Adrenal gland (tissue), 12 donors: Measurements from ENCODE around the gene LDAH. TPM values are rescaled to one million over a fixed set of nuclear protein-coding genes. Genes with fewer than 3 reads are reported as not detected.

Experiments used
- DNase-seq, 7 donors: peaks; one replicate each; pipeline ENCODE4 v3.0.0-alpha.2; 2019 to 2020
- H3K27ac ChIP-seq, 5 donors: fragments of 200-600 bp; sonication (generic) in 4 of 5; 1 replicate in 3 of 5; 2 replicates in 2 of 5; pipeline versions ENCODE4 v1.5.1 to v1.8.0; 2016 to 2020; ENCODE audit warnings: mild to moderate bottlenecking in 1 of 5
- H3K27me3 ChIP-seq: fragments of 200-600 bp; 2 replicates; pipeline ENCODE4 v1.8.0; 2021
- H3K36me3 ChIP-seq, 2 donors: fragments of 200-600 bp; replicated peaks in 1 of 2; 1 replicate in 1 of 2; 2 replicates in 1 of 2; pipeline versions ENCODE4 v1.5.1 to v1.8.0; 2018 to 2022
- H3K4me1 ChIP-seq, 2 donors: fragments of 200-600 bp; replicated peaks in 1 of 2; 1 replicate in 1 of 2; 2 replicates in 1 of 2; pipeline versions ENCODE4 v1.5.1 to v1.8.0; 2018 to 2021
- H3K4me3 ChIP-seq, 4 donors: fragments of 200-600 bp; sonication (generic) in 3 of 4; one replicate each; pipeline ENCODE4 v1.5.1; 2016 to 2018
- H3K9me3 ChIP-seq, 3 donors: fragments of 200-600 bp; sonication (generic) in 1 of 3; replicated peaks in 1 of 3; 1 replicate in 2 of 3; 2 replicates in 1 of 3; pipeline versions ENCODE4 v1.5.1 to v1.8.0; 2016 to 2021
- CTCF ChIP-seq, 6 experiments: fragments of 450-650 bp in 4 of 6; fragments of 200-600 bp in 2 of 6; sonication (generic) in 1 of 6; IDR thresholded peaks; 1 replicate in 5 of 6; 2 replicates in 1 of 6; pipeline versions ENCODE4 v1.5.1 to v1.8.0; 2016 to 2021; ENCODE audit warnings: antibody characterized with exemption in 6 of 6, mild to moderate bottlenecking in 2 of 6, moderate library complexity in 1 of 6
- POLR2A ChIP-seq, 2 donors: fragments of 450-650 bp; IDR thresholded peaks; one replicate each; pipeline ENCODE4 v1.6.1; 2017; ENCODE audit warnings: antibody characterized with exemption in 2 of 2, mild to moderate bottlenecking in 2 of 2, moderate library complexity in 1 of 2
- WGBS, 4 donors: extraction: QIAGEN DNeasy Blood & Tissue Kit in 2 of 4; methylation state at CpG; one replicate each; pipeline versions ENCODE4 v1.1.5 to v1.1.7; 2013 to 2017; 5-methylcytosine and 5-hydroxymethylcytosine counted together
- intact Hi-C, 2 donors: fragments of 100-400 bp; cut with DNase I; formaldehyde crosslinking; loops; one replicate each; pipeline versions ENCODE4 v1.14.1 to v1.15.0; 2022 to 2023
- polyA plus RNA-seq, 3 donors: library from polyadenylated mRNA; stranded (reverse); fragments of 200-250 nt in 2 of 3; fragments of 350-450 nt in 1 of 3; fragmentation: Illumina TruSeq in 1 of 3; extraction: RNeasy Lipid Tissue Mini Kit (QIAGEN cat#74804) in 1 of 3; gene quantifications; one replicate each; pipeline ENCODE4 v1.2.3, GENCODE V29; 2013 to 2014
- total RNA-seq, 9 donors: library from RNA; depleted of rRNA in 4 of 9; stranded (reverse); fragments of >200 nt in 4 of 9; fragments of 120-200 nt in 1 of 9; fragmentation: NEBNext Ultra II Directional in 1 of 9; extraction: Animal tissue kit (Norgen Biotek cat#: 25700) in 1 of 9; gene quantifications; one replicate each; pipeline versions ENCODE4 v1.1.0 to v1.2.4, GENCODE V29; 2013 to 2023
- donor health status: healthy with polysubstance abuse.
- donor health status: Bipolar disorder and iron deficiency.
- donor health status: DM: yes; HTN: yes; CAD: no.
- donor health status: DM: no; HTN: no; CAD: no.
- donor health status: DM: no; HTN: no; CAD: no.
- donor health status: DM: yes; HTN: yes; CAD: no.

The LDAH gene
- total and polyA plus RNA-seq, 12 donors: 7.0 to 64.9 (median 31.5) TPM

GRCh38 chr2:20664431-20665242, 158.3 kb downstream of the LDAH start:
- TF ChIP-seq POLR2A (IDR thresholded peaks at IDR 0.05) (no peak), CTCF (IDR thresholded peaks at IDR 0.05) (no peak)
- Histone ChIP-seq H3K27me3 (peaks cover 61% of the 10 kb centered on the region), H3K4me3 (no peak overlapping the region), H3K4me1 (peaks cover 13 to 18% of the 10 kb centered on the region in 2 donors), H3K9me3 (no peaks in the 10 kb centered on the region), H3K36me3 (no peaks in the 10 kb centered on the region), H3K27ac (no peak overlapping the region)
- intact Hi-C loops: loop anchor here (5.0 kb wide), 2 partner anchors 298 to 453 kb away; no protein-coding TSS in a partner anchor
- WGBS, 4 donors: 48 to 64% (median 60%) methylated on average over 16 to 17 of the region's 17 CpGs
- peak in 1 of 7 donors; percentile 7 for DNase-seq

DNA sequence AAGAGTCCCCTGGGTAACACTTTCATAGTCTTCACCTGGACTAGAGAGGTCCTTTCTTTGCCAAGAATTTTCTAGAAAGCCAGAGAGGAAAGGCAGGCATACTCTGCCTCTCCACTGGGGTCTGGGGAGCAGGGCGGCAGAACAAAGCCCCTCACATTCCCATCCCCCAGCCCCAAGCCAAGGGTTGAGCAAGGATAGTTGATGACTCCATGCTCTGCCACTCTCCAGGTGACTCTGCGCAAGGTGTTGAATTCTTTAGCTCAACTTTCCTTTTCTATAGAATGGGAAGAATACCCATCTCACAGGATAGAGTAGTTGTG, 158.9 kb downstream of the LDAH start:
- peaks cover 55% of the 10 kb centered on the region for H3K27me3 ChIP-seq
- no peaks in the 10 kb centered on the region for H3K9me3 ChIP-seq
- no peak overlapping the region for H3K4me3 ChIP-seq
- WGBS, 4 donors: 69 to 92% (median 86%) methylated on average over 2 of the region's 2 CpGs
- H3K27ac ChIP-seq: no peak overlapping the region
- no peak for TF ChIP-seq POLR2A (IDR thresholded peaks at IDR 0.05)
- TF ChIP-seq CTCF (IDR thresholded peaks at IDR 0.05): no peak
- peaks cover 13 to 18% of the 10 kb centered on the region in 2 donors for H3K4me1 ChIP-seq
- intact Hi-C loops: loop anchor here (5.0 kb wide), 2 partner anchors 298 to 453 kb away; no protein-coding TSS in a partner anchor
- H3K36me3 ChIP-seq: no peaks in the 10 kb centered on the region
- DNase-seq: no peak

DNA sequence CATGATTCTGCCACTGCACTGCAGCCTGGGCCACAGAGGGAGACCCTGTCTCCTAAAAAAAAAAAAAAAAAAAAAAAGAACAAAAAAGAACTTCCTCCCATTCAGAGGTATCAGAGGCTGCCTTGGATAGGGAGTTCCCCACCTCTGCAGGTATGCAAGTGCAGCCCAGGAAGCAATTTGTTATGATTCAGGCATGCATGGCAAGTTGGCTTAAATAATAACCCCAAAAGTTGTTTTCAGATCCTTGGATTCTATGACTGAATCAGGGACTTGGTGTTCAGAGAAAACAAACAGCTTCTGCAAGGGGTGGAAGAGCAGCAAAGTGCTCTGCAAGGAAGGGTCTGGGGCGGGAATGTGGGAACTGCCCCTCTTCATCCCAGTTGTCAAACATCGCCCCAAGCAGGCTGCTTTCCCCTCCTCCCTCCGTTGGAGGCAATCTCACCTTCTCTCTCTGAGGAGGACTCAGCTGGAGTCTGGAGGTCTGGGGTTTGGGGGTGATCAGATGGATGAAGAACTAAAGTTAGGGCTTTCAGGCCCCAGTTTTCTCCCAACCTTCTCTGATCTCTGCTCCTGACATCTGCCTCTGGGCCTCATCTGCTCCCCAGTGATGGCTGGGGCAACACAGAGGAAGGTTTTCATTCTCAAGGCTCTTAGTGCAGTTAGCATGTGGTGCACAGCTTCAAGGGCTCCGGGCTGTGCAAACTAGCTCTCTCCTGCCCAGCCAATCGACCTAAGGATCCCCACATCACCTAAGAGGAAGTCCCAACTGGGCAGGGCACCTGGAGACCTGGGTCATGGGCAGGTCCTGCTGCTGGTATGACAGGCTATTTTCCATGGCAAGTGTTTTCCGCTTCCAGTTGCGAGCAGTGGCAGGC, 159.5 kb downstream of the LDAH start:
- intact Hi-C loops: loop anchor here (2.0 to 5.0 kb wide), 3 partner anchors 299 to 454 kb away; no protein-coding TSS in a partner anchor
- peak in 1 of 7 donors; percentile 13 for DNase-seq
- 54 to 69% (median 61%) methylated on average over 2 to 7 of the region's 7 CpGs for WGBS, 4 donors
- peaks cover 13 to 18% of the 10 kb centered on the region in 2 donors for H3K4me1 ChIP-seq
- no peaks in the 10 kb centered on the region for H3K9me3 ChIP-seq
- TF ChIP-seq CTCF (IDR thresholded peaks at IDR 0.05): no peak
- no peak for TF ChIP-seq POLR2A (IDR thresholded peaks at IDR 0.05)
- no peak overlapping the region for H3K4me3 ChIP-seq
- no peak overlapping the region for H3K27ac ChIP-seq
- H3K27me3 ChIP-seq: peaks cover 51% of the 10 kb centered on the region
- H3K36me3 ChIP-seq: no peaks in the 10 kb centered on the region
